Upper lobe of left lung (tissue), 4 donors: ENCODE results near the gene TENM4.

Experiments used
- EP300 ChIP-seq, 4 donors: sonication (generic); formaldehyde crosslinking; IDR thresholded peaks; one replicate each; pipeline ENCODE4 v1.5.1; 2017; ENCODE audit warnings: antibody characterized with exemption in 4 of 4, control low read depth in 2 of 4
- POLR2A ChIP-seq, 4 donors: fragments of 450-650 bp; IDR thresholded peaks; one replicate each; pipeline ENCODE4 v1.5.1; 2016 to 2017; ENCODE audit warnings: antibody characterized with exemption in 4 of 4, mild to moderate bottlenecking in 2 of 4
- POLR2AphosphoS5 ChIP-seq, 2 donors: sonication (generic); formaldehyde crosslinking; IDR thresholded peaks; one replicate each; pipeline ENCODE4 v1.5.1; 2017; ENCODE audit warnings: antibody characterized with exemption in 2 of 2
- TF ChIP-seq, protein P1 (sequence below), 6 experiments: fragments of 450-650 bp in 4 of 6; fragments of 200-600 bp in 2 of 6; sonication (generic) in 2 of 6; IDR thresholded peaks; one replicate each; pipeline ENCODE4 v1.5.1; 2016 to 2019; ENCODE audit warnings: antibody characterized with exemption in 6 of 6

DNA sequence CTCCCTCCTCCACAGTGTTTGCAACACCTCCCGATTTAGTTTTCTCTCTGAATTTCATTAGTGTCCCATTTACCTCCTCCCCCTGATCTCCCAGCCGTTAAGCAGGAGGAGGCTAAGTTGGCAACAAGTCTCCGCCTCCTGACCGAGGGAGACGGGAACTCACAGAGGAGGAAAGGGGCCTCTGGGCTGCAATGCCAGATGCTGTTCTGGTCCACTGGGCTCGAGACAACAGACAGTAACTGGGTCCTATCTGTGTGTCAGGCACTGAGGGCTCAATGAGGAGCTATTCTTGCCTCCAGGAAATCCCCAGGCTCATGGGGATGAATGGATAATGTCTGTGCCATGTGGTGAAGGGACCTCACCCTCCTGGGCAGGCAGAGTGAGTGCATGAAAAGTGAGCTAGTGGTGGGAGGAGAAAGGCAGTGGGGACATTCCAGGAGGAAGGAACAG, 228.1 kb downstream of the TENM4 start:
- TF ChIP-seq EP300 (IDR thresholded peaks at IDR 0.05) (no peak), POLR2A (IDR thresholded peaks at IDR 0.05) (no peak), POLR2AphosphoS5 (IDR thresholded peaks at IDR 0.05) (no peak)
- TF ChIP-seq, protein P1, sequence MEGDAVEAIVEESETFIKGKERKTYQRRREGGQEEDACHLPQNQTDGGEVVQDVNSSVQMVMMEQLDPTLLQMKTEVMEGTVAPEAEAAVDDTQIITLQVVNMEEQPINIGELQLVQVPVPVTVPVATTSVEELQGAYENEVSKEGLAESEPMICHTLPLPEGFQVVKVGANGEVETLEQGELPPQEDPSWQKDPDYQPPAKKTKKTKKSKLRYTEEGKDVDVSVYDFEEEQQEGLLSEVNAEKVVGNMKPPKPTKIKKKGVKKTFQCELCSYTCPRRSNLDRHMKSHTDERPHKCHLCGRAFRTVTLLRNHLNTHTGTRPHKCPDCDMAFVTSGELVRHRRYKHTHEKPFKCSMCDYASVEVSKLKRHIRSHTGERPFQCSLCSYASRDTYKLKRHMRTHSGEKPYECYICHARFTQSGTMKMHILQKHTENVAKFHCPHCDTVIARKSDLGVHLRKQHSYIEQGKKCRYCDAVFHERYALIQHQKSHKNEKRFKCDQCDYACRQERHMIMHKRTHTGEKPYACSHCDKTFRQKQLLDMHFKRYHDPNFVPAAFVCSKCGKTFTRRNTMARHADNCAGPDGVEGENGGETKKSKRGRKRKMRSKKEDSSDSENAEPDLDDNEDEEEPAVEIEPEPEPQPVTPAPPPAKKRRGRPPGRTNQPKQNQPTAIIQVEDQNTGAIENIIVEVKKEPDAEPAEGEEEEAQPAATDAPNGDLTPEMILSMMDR (IDR thresholded peaks at IDR 0.05): no peak
